GM12892 (cell line): Measurements from ENCODE around the gene CD3E.

Source experiments
- DNase-seq: peaks from one replicate; pipeline ENCODE4 v3.0.0; 2011; ENCODE audit not compliant: insufficient read length
- FAIRE-seq: peaks from 2 replicates; lab custom pipeline; 2011; peaks lifted over from hg19 to GRCh38; lab: Jason Lieb, UNC
- POLR2A ChIP-seq: IDR thresholded peaks from 2 replicates; pipeline ENCODE4 v1.6.1; 2011; ENCODE audit warnings: low read depth, low read length, control low read depth
- POLR2AphosphoS5 ChIP-seq: IDR thresholded peaks from 2 replicates; pipeline ENCODE4 v1.6.1; 2011; ENCODE audit warnings: low read depth, low read length, control low read depth
- TAF1 ChIP-seq: IDR thresholded peaks from 2 replicates; pipeline ENCODE4 v1.6.1; 2011; ENCODE audit warnings: low read depth, mild to moderate bottlenecking, control low read depth, low read length, borderline replicate concordance

CD3E gene

GRCh38 chr11:118364956-118365615 lies 60.6 kb downstream of the CD3E start:
- DNase-seq (no peak), FAIRE-seq (no peak)
- TF ChIP-seq TAF1 = no peak
- TF ChIP-seq POLR2AphosphoS5 = no peak
- TF ChIP-seq POLR2A = no peak
